HG02623 (cell line): Measurements from ENCODE around the gene LAMA2.

ENCODE experiments used
- ATAC-seq: cut with Tn5 transposase; IDR thresholded peaks from one replicate; pipeline ENCODE4 v1.9.1; 2021; ENCODE audit warnings: moderate library complexity; ENCODE audit not compliant: unreplicated experiment

LAMA2 gene

DNA sequence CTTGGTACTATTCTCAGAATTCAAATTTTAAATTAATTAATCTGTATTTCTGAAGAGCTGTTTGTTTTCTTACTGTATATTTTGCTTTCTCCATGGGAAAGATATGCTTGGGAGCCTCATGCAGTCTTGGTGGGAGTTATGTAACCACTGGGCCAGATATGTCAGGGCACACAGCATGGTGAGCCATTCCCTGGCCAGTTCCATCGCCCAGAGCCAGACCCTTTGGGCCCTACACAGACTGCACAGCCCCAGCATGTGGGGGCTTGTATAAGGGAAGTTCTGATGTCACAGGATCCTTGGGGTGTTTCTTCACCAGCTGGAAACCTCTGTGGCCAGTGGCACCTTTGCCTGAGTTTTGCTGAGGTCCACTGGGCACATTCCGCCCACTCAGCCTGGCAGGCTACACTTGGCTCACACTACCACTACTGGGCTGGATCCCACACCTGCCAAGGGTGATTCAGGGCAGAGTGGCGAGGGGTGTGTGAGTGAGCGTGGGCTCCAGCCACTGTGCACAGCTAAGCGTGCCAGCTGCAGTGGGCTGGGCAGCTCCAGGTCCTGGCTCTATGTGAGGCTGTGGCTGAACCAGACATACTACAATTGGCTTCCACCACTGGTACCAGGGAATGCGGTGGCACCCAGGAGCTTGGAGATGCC is 533.5 kb downstream of the LAMA2 start:
- no peak for ATAC-seq

DNA sequence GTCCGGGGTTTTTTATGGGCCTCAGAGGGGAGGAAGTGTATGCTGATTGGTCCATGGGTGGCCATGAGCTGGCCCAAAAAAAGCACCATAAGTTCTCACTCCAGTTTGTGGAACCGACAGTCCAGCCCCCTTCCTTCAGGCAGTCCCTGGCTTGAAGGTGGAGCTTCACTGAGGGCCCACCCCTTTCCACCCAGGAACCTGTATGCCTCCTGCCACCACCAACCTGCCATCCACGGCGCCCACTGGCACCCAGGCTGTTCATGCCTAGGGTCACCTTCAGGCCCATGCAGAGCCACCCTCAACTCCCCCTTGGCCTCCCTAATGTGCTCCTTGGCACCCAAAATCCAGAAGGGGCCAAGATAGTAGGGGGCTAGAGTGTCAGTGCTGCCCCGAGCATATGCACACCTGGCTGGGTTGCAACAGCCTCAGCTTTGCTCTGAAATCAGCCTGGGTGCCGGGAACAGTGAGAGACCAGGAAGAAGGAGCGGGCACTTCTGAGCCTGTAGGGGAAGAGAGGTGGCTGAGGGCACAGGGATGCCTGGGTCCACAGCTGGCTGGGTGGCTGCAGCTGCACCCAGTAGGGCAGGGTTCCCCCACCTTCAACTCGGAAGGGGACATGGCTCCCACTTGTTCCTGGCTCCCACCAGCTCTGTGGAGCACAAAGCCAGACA is 534.6 kb downstream of the LAMA2 start:
- no peak for ATAC-seq

DNA sequence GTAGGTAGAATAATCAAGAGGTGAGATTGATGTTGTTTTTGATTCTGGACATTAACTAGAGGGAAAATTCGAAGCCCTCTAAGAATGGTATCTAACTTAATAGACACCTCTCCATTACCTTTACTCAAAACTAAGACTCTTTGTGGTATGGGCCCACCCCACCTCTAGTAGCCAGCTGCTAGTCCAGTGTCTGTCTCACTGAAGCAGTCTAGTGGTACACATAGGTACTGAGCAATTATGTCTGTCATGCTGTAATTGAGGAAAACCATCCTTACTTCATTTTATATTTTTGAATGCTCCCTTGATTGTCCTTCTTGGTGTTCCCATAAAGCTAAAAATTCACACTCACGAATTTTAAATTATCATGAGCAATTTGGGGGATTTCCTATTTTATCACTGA is 536.4 kb downstream of the LAMA2 start:
- ATAC-seq = no peak

DNA sequence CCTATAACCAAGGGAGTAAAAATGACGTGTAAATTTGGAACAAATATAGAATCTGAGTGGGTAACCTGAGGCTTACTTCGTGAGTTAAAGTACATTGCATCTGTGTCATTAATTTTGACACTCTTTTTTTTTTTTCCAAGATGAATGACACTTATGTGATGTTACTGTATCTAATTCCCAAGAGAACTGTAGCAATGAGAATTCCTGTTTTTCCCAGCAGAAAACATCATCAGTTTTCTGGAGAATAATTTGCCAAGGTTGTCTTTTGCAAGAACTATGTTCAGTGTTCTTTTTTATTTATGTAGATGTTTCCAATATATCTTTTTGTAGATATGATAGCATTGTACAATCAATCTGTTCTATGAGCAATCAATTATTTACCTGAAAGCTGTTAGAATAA is 543.4 kb downstream of the LAMA2 start:
- ATAC-seq = no peak

DNA sequence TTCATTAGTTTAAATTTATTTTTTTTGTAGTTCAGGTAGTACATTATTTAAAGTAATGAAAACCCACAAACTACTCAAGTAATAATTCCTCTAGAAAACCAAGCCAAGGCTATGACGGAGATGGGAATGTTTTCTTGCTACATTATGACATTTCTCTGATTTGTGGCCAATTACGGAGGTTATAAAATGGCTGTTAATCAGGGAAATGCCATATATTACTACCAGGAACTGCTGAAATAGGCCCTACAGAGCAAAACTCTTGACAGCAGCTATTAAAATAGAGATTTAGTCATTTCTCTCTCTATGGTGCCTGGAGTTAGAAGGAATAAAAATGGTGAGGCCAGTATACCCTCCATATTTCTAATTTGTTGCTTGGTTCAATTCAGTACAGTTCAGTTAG is 547.0 kb downstream of the LAMA2 start:
- no peak for ATAC-seq

DNA sequence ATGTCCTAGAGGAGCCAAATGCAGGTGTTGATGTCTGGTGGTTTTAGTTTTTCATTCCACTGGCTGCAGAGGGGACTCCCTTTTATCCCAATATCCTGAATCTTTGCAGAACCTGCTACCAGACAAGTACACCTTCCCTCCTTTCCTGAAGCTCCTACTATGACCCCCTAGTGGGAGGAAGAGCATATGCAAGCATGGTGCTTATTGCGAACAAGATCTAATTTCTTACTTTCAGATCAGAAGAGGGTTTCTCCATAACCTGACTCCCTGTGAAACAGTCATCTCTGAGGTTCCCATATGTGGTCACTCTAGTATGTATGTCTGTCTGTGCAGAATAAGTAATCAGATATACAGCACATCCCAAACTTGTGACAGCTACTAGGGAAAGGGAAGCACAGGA is 549.8 kb downstream of the LAMA2 start:
- ATAC-seq = no peak

DNA sequence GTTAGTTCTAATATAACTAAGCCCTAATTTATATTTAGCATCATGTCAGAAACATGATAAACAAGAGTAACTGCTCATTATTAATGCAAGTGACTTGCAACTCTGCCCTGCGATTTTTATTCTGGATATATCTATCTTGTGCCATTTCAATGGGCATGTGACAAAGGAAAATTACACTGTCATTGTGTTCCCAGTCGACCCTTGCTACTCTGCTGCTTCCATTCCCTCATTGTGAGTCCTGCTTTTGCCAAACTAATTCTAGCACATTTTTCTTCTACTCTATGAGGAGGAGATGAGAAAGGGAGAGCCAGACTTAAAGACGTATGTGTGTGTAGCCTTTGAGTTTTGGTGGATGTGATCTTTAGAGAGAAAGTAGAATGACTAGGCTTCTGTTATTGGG is 551.2 kb downstream of the LAMA2 start:
- no peak for ATAC-seq

DNA sequence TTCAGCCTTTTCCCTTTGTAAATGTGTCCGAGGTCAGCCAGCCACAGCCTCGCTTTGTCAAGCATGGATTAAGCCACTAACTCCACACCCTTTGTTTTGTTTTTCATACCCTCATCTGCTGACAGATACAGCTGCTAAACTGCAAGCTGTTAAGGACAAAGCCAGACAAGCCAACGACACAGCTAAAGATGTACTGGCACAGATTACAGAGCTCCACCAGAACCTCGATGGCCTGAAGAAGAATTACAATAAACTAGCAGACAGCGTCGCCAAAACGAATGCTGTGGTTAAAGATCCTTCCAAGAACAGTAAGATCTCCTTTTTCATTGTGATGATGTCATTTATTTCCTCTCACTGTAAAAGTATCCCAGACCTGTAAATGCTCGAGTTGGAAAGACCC is 557.8 kb downstream of the LAMA2 start:
- no peak for ATAC-seq

DNA sequence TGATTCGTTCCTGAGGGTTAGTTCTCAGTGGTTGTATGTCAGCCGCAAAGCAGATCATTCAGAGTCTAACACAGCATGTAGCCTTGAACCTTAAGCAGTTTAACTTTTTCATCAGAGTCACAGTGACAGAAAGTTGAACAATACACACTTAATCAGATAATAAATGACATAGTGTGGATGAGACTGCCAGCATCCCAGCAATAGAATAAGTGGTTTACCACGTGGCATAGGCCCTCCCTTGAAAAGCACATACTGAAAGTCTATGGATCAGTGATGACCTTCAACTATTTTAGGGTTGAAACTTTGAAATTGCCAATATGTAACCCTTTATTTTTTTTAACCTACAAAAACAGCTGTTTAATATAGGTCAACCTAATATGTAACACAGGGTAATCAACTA is 561.7 kb downstream of the LAMA2 start:
- ATAC-seq = no peak

DNA sequence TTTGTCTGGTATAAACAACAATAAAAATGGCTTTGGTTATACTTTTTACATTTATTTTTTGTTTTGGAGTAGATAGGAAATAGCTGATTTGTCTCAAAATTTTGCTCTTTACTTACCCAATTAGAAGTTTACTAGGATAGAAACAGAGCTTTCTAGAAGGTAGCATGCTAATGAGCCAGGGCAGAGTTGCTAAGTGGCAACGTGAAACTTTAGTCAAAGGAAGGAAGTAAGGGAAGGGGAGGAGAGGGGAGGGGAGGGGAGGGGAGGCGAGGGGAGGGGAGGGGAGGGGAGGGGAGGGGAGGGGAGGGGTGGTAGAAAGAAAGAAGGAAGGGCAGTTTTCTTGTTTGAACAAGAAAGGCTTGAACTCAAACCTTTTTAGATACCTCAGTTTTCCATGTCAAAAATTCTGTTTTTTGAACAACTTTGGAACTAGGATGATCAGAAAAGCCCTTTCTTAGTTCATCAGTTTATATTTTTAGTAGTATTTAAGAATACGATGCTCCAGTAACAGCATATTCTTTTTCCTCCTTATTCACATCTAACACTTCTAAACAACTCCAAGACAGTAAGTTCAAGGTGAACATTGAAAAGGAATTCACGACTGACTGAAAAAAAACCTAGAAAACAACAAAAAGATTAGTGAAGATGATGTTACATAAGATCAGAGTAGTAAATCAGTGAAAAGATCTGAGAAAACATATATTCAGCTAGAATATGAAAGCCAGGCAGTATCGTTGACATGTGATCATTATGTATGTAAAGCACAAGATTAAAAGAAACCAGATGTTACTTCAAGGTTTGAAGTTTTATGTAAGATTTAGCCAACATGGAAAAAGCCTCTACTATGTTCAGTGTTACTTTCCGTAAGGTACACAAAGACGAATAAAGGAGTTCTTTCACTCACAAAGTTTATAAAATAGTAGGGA is 563.6 kb downstream of the LAMA2 start:
- no peak for ATAC-seq

DNA sequence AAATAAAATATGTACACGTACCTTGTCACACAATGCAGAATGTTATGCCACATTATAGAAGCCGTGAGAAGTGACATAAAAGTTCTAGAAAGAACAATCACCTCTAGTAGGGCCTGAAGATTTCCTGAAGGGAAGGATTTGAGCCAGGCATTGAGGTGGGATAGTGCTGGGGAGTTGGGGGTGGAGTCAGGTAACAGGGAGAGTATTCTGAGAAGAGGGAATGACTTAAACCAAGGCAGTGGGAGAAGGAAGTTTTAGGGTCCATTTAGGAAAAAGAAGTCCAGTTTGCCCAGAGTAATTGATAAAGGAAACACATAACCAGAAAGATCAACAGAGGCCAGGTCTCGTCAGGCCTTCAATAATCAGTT is 564.2 kb downstream of the LAMA2 start:
- no peak for ATAC-seq

DNA sequence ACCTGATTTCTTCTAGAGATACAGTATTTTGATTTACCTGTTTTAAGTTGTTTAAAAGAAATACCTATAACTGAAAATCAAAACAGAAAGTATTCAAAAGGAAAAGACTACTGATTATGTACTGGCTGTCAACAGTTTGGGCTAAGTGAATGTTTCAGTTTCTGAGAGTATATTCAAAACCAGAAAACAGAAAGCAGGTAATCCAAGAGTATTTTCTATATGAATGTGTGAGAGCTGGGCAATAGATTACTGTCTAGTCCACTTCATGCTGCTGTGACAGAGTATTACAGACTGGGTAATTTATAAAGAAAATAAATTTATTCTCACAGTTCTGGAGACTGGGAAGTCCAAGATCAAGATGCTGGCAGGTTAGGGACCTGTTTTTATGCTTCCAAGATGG is 566.0 kb downstream of the LAMA2 start:
- peak; percentile 100 for ATAC-seq

DNA sequence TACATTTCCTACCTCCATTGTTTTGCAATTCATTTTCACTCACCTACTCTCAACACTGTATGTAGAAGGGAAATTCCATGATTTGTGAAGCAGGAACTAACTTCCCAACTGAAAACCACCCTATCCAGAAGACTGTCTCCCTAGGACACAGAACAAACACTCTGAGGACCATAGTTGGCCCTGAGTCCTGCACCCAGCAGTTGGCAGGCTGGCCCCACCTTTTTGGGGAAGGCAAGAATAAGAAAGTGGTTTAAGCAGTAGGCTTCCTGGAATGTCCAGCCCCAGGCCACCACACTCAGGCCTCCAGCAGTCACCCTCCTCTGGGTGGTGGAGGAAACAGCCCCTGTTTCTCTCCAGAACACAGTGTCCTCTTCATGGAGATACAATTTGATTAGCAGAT is 568.2 kb downstream of the LAMA2 start:
- no peak for ATAC-seq

DNA sequence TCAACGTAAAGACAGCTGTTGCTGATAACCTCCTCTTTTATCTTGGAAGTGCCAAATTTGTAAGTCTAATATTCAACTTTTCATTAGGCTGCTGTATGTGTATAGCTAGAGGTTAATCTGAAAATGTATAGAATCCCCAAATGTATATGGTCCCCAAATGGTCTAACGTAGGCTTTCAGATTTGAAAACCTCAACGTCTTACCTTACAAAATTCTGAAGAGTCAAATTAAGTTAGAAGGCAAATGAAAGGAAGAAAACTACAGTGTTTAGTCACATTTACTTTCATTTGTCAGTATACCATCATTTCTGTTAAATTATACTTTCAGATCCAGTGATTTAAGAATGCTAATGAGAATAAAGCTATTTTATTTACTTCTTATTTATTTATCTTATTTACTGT is 570.1 kb downstream of the LAMA2 start:
- ATAC-seq = no peak

DNA sequence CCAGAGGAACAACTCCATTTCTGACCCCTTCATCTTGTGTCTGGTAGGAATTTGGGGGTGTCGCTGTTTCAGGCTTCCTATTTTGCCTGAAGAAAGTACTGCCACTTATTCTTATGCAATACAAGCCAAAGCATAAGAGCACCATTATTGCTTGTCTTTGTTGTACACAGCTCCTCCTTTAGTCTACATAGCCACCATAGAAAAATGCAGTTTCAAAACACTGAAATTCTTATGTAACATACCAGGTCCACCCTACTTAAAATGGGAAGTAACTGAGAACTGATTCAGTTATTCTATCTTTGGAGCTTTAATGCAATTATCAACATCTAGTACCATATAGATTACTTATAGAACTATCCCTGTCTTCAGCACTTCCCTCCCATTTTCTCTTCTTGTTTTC is 571.5 kb downstream of the LAMA2 start:
- ATAC-seq = no peak

DNA sequence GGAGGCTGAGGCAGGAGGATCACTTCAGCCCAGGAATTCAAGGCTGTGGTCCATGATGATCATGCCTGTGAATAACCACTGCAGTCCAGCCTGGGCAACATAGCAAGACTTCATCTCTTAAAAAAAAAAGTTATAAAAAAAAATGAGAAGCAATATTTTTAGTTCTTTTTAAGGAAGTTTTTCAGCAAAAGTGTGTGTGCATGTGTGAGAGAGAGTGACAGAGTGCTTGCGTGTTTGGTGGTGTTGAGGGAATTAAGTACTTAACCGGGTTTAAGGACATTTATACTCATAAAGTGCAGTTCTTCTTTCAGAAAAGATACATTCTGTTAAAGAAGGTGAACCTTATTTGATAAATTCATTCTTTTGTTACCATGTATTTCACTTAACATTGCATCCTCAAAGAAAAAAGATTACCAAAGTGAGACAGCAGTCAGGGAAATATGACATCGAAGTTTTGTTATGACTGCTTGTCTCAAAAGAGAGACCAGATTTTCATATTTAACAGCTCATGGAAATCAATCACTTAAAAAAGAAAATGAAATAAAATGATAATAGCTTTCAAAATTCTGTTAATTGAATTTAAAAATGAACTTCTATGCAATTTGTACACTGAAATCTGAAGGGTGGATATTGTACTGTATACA is 572.3 kb downstream of the LAMA2 start:
- ATAC-seq = no peak

DNA sequence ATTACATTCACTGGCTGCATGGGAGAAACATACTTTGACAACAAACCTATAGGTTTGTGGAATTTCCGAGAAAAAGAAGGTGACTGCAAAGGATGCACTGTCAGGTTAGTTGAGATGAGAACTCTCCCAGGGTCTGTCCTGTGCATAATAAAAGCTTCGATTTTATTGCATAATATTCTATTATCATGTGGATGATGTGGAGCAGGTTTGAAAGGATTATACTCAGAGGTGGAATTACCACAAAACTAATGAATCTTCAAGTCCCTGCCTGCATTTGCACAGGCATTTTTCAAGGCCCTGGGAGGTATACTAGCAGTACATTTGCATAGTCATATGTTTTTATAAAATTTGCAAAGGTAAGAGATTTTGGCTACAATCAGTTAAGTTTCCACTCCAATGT is 577.3 kb downstream of the LAMA2 start:
- ATAC-seq = no peak

DNA sequence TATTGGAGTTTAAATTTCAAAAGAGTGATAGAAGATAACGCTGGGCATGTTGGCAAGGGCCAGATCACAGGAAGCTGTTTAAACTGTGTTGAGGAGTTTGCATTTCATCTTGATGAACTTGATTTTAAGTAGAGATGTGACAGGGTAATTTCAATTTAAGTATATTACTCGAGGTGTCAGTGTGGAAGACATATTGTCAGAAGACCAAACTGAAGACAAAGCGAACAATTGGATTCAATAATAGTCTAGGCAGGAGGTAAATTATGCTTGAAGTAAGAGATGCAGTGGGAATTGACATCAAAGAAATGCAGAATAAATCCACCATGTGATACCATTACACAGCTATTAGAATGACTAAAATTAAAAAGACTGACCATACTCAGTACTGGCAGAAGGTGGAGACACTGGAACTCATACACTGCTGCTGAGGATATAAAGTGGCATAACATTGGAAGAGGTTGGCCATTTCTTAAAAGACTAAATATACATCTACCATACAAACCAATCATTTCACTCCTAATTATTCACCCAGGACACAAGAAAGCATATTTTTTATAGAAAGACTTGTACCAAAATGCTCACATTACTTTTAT is 586.2 kb downstream of the LAMA2 start:
- ATAC-seq = no peak

DNA sequence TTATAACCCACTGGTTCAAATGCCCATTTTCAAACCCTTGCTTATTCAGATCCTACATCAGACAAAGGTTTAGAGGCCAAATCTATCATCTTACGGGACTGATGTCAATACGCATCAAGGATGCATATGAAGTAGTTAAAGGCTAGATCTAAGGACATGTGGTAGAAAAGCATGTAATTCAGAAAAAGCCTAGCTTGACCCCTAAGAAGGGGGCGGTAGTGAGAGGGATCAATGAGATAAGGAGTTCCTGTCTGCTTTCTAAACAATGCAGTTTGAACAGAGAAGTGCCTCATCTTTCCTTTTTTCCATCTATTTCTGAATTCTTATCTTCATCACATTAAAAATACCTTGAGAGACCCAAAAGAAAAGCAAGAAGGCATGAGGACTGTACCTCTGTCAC is 589.3 kb downstream of the LAMA2 start:
- ATAC-seq = no peak

DNA sequence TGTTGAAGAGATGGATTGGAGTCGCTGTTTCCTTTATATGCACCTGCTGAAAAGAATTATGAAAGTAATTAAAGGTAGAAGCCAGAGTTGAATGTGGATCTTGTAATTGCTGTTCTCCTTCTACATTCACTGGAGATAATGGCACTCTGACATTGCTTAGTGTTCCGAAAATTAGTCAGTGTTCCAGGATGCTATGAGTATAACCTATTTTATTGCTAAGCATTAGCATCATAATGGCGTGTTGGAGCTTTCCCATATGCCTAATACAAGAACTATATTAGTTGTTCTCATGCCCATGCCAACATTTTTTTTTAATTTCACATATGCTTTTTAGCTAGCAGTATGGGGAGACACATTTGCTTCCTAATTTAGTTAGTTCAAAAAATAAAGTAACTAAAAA is 590.6 kb downstream of the LAMA2 start:
- ATAC-seq = no peak
